ENCODE measurements around the gene PPIF.

Gene PPIF

DNA sequence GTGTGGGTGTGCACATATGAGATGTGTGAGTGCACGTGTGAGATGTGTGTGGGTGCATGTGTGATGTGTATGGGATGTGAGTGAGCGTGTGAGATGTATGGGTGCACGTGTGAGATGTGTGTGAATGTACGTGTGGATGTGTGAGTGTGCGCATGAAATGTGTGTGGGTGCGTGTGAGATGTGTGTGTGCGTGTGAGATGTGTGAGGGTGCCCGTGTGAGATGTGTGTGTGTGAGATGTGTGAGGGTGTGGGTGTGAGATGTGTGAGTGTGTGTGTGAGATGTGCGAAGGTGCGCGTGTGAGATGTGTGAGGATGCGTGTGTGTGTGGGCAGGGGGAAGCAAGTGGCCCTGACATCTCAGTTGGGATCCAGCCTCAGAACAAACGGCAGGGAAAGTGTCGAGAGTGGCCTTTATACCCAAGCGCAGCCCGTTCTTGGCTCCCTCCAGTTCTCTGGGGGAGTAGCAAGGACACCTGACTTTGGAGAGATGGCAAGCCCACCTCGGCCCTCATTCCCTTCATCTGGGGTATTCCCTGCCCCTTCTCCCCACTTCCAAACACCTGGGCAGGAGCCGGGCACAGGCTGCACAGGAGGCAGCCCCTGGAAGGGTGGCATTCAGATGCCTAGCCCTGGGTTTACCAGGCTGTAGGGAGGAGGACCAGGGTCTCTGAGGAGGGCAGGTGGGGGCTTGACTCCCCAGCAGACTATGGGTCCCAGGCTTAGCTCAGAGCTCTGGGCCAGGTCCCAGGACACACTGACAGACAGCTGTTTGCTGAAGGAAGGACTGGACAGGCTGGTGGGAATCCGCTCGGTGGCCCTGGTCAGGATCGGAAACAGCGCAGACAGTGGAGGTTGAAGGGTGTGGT is 31.6 kb downstream of the PPIF start:
- TF ChIP-seq, protein P1, sequence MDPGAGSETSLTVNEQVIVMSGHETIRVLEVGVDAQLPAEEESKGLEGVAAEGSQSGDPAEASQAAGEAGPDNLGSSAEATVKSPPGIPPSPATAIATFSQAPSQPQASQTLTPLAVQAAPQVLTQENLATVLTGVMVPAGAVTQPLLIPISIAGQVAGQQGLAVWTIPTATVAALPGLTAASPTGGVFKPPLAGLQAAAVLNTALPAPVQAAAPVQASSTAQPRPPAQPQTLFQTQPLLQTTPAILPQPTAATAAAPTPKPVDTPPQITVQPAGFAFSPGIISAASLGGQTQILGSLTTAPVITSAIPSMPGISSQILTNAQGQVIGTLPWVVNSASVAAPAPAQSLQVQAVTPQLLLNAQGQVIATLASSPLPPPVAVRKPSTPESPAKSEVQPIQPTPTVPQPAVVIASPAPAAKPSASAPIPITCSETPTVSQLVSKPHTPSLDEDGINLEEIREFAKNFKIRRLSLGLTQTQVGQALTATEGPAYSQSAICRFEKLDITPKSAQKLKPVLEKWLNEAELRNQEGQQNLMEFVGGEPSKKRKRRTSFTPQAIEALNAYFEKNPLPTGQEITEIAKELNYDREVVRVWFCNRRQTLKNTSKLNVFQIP (CRISPR knock-in tag; IDR thresholded peaks at IDR 0.05; ENCODE audit: borderline replicate concordance, low read depth): no peak
- TF ChIP-seq ZFP30 (CRISPR knock-in tag; IDR thresholded peaks at IDR 0.05) (no peak), ZC3H10 (CRISPR knock-in tag; IDR thresholded peaks at IDR 0.05) (no peak)
- ATAC-seq: no peak

DNA sequence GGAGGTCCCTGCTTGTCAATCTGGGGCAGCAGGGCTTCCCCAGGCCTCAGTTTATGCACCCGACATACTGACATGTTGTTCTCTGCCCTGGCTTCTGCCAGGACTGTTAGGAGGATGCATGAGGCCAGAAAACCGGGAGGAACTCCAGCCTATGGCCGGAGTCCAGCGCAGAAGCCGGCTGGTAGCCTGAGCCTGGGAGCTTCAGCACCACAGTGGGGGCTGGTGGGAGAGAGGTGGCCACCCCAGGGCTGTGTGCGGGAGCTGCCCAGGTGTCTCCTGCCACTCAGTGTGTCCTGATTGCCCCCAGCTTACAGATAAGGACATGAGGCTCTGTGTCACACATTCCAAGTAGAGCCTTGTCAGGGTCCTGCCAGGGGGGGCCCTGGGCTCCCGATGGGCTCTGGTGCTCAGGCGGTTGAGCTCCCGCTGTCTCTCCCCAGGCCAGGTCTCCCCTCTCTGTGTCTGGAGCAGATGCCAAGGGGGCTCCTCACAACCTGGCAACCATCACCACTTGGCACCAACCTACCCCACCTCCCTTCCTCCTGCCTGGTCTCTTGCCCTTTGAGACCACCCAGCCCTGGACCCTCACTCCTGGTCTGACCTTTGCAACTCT is 32.3 kb downstream of the PPIF start:
- no peak for ATAC-seq
- TF ChIP-seq, protein P2, sequence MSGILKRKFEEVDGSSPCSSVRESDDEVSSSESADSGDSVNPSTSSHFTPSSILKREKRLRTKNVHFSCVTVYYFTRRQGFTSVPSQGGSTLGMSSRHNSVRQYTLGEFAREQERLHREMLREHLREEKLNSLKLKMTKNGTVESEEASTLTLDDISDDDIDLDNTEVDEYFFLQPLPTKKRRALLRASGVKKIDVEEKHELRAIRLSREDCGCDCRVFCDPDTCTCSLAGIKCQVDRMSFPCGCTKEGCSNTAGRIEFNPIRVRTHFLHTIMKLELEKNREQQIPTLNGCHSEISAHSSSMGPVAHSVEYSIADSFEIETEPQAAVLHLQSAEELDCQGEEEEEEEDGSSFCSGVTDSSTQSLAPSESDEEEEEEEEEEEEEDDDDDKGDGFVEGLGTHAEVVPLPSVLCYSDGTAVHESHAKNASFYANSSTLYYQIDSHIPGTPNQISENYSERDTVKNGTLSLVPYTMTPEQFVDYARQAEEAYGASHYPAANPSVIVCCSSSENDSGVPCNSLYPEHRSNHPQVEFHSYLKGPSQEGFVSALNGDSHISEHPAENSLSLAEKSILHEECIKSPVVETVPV (CRISPR knock-in tag; IDR thresholded peaks at IDR 0.05): no peak
- TF ChIP-seq ISL1 (CRISPR knock-in tag; IDR thresholded peaks at IDR 0.05): no peak
- no peak for TF ChIP-seq TOX (CRISPR knock-in tag; IDR thresholded peaks at IDR 0.05; ENCODE audit: borderline replicate concordance)
- no peak for TF ChIP-seq ZC3H10 (CRISPR knock-in tag; IDR thresholded peaks at IDR 0.05)
- TF ChIP-seq GLIS3 (CRISPR knock-in tag; IDR thresholded peaks at IDR 0.05): no peak
- no peak for TF ChIP-seq ARNTL (CRISPR knock-in tag; IDR thresholded peaks at IDR 0.05; ENCODE audit: borderline replicate concordance, low read depth)
- TF ChIP-seq, protein P3, sequence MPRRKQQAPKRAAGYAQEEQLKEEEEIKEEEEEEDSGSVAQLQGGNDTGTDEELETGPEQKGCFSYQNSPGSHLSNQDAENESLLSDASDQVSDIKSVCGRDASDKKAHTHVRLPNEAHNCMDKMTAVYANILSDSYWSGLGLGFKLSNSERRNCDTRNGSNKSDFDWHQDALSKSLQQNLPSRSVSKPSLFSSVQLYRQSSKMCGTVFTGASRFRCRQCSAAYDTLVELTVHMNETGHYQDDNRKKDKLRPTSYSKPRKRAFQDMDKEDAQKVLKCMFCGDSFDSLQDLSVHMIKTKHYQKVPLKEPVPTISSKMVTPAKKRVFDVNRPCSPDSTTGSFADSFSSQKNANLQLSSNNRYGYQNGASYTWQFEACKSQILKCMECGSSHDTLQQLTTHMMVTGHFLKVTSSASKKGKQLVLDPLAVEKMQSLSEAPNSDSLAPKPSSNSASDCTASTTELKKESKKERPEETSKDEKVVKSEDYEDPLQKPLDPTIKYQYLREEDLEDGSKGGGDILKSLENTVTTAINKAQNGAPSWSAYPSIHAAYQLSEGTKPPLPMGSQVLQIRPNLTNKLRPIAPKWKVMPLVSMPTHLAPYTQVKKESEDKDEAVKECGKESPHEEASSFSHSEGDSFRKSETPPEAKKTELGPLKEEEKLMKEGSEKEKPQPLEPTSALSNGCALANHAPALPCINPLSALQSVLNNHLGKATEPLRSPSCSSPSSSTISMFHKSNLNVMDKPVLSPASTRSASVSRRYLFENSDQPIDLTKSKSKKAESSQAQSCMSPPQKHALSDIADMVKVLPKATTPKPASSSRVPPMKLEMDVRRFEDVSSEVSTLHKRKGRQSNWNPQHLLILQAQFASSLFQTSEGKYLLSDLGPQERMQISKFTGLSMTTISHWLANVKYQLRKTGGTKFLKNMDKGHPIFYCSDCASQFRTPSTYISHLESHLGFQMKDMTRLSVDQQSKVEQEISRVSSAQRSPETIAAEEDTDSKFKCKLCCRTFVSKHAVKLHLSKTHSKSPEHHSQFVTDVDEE (CRISPR knock-in tag; IDR thresholded peaks at IDR 0.05): no peak
- TF ChIP-seq TCF4 (CRISPR knock-in tag; IDR thresholded peaks at IDR 0.05; ENCODE audit: borderline replicate concordance): no peak
- TF ChIP-seq RARB (CRISPR knock-in tag; IDR thresholded peaks at IDR 0.05): no peak
- TF ChIP-seq ZNF8 (CRISPR knock-in tag; IDR thresholded peaks at IDR 0.05): no peak
- TF ChIP-seq, protein P4, sequence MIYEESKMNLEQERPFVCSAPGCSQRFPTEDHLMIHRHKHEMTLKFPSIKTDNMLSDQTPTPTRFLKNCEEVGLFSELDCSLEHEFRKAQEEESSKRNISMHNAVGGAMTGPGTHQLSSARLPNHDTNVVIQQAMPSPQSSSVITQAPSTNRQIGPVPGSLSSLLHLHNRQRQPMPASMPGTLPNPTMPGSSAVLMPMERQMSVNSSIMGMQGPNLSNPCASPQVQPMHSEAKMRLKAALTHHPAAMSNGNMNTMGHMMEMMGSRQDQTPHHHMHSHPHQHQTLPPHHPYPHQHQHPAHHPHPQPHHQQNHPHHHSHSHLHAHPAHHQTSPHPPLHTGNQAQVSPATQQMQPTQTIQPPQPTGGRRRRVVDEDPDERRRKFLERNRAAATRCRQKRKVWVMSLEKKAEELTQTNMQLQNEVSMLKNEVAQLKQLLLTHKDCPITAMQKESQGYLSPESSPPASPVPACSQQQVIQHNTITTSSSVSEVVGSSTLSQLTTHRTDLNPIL (CRISPR knock-in tag; IDR thresholded peaks at IDR 0.05; ENCODE audit: low read depth): no peak
- no peak for TF ChIP-seq SNAI2 (CRISPR knock-in tag; IDR thresholded peaks at IDR 0.05)
- TF ChIP-seq CSDC2 (CRISPR knock-in tag; IDR thresholded peaks at IDR 0.05): no peak
- no peak for TF ChIP-seq PPARA (CRISPR knock-in tag; IDR thresholded peaks at IDR 0.05; ENCODE audit: borderline replicate concordance)
- TF ChIP-seq, protein P5, sequence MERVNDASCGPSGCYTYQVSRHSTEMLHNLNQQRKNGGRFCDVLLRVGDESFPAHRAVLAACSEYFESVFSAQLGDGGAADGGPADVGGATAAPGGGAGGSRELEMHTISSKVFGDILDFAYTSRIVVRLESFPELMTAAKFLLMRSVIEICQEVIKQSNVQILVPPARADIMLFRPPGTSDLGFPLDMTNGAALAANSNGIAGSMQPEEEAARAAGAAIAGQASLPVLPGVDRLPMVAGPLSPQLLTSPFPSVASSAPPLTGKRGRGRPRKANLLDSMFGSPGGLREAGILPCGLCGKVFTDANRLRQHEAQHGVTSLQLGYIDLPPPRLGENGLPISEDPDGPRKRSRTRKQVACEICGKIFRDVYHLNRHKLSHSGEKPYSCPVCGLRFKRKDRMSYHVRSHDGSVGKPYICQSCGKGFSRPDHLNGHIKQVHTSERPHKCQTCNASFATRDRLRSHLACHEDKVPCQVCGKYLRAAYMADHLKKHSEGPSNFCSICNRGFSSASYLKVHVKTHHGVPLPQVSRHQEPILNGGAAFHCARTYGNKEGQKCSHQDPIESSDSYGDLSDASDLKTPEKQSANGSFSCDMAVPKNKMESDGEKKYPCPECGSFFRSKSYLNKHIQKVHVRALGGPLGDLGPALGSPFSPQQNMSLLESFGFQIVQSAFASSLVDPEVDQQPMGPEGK (CRISPR knock-in tag; IDR thresholded peaks at IDR 0.05; ENCODE audit: borderline replicate concordance): no peak
- TF ChIP-seq, protein P1 (CRISPR knock-in tag; IDR thresholded peaks at IDR 0.05; ENCODE audit: borderline replicate concordance, low read depth): no peak
- TF ChIP-seq ZFP3 (CRISPR knock-in tag; IDR thresholded peaks at IDR 0.05): no peak
- TF ChIP-seq ESRRG (CRISPR knock-in tag; IDR thresholded peaks at IDR 0.05): no peak
- no peak for TF ChIP-seq OSR1 (CRISPR knock-in tag; IDR thresholded peaks at IDR 0.05)
